GM19193 (cell line): ENCODE measurements around the gene SUCLG2.

Experiments
- POLR2A ChIP-seq: IDR thresholded peaks from 4 replicates; pipeline ENCODE4 v1.6.1; 2011; ENCODE audit not compliant: insufficient read depth, insufficient read length; ENCODE audit errors: extremely low read depth

The SUCLG2 gene

GRCh38 chr3:67654099-67654843 lies at the start of gene SUCLG2:
TSS of gene SUCLG2 (minus strand) at chr3:67654612. CDS start at chr3:67654586, 26 bp downstream.
- TF ChIP-seq POLR2A: peak; percentile 91

- TF ChIP-seq POLR2A: no peak
These were observed 46.2 kb upstream of the SUCLG2 start for GRCh38 chr3:67700596-67700995.

GRCh38 chr3:67699882-67700281 lies 45.5 kb upstream of the SUCLG2 start:
- TF ChIP-seq POLR2A: no peak

GRCh38 chr3:67692621-67693020 lies 38.2 kb upstream of the SUCLG2 start:
- TF ChIP-seq POLR2A: no peak

DNA sequence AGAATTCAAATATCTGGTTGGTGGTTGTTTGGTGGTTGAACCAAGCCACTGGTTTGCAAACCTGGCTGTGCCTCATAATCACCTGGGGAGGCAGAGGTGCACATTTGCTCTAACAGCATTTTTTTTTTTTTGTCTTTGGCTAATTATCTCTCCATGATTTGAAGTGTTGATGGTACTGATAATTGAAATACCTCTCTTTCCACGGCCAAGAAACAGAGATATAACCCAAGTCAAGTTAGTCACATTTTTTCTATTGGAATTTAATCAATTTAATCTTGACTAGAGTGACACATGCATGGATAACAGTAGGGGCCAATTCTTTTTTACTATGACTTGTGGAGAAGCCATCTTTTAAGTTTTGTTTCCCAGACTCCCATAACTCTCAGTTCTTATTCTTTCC lies 37.5 kb upstream of the SUCLG2 start:
- no peak for TF ChIP-seq POLR2A

DNA sequence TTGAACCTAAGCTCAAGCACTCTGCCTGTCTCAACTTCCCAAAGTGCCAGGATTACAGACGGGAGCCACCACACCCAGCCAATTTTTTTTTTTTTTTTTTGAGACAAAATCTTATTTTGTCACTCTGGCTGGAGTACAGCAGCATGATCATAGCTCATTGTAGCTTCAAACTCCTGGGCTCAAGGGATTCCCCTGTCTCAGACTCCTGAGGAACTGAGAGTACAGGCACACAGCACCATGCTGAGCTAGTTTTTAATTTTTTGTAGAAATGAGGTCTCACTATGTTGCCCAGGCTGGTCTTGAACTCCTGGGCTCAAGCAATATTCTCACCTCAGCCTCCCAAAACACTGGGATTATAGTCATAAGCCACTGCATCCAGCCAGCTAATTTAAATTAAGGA lies 36.8 kb upstream of the SUCLG2 start:
- no peak for TF ChIP-seq POLR2A

DNA sequence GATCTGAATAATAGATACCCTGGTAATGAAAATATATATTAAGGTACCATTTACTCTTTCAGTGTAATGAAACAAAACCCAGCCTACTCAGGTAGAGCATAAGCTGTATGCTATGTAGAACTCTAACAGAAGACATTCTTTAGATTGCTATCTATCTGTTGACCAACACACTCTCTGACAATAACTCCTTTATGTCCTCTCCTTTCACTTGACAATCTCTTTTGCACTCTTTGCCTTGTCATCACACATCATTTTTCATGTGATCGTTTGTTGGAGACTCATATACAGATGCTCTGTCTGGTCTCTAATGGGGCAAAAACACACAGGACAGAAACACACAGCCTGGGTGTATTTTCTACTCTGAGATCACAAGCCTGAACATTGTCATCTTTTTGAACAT lies 35.4 kb upstream of the SUCLG2 start:
- no peak for TF ChIP-seq POLR2A

GRCh38 chr3:67688231-67688630 lies 33.8 kb upstream of the SUCLG2 start:
- TF ChIP-seq POLR2A: no peak

- no peak for TF ChIP-seq POLR2A
These were observed 31.7 kb upstream of the SUCLG2 start for GRCh38 chr3:67686069-67686468.

GRCh38 chr3:67685499-67685898 lies 31.1 kb upstream of the SUCLG2 start:
- TF ChIP-seq POLR2A: no peak

GRCh38 chr3:67684211-67684610 lies 29.8 kb upstream of the SUCLG2 start:
- TF ChIP-seq POLR2A: no peak

- no peak for TF ChIP-seq POLR2A
These were observed 29.1 kb upstream of the SUCLG2 start for GRCh38 chr3:67683522-67683921.

DNA sequence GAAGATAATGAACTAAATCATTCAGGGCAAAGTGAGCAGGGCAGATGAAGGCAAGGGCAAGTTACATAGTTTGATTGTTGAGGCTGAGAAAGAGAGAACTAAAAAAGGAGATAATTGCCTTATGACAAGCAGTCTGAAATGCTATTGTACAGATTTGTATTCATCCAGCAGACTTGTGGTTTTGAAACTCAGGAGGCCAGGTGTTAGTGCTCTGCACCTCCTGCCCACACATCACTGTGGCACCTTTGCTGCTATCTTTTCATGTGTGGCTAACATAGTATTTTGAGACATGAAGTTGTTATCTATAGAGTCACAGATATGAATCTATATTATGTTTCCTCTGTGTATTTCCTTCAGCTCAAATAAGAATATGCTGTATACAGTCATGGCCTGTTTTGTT lies 24.3 kb upstream of the SUCLG2 start:
- TF ChIP-seq POLR2A: no peak

DNA sequence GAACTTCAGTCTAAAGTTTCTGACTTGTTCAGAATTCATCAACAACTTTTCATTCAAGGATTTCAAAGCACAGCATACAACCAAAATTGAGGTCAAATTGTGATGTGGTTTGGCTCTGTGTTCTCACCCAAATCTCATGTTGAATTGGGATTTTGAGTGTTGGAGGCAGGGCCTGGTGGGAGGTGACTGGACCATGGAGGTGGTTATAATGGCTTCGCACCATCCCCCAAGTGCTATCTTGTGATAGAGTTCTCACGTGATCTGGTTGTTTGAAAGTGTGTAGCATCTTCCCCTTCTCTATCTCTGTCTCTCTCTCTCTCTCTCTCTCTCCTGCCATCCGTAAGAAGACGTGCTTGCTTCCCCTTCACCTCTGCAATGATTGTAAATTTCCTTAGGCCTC lies 19.6 kb upstream of the SUCLG2 start:
- no peak for TF ChIP-seq POLR2A

DNA sequence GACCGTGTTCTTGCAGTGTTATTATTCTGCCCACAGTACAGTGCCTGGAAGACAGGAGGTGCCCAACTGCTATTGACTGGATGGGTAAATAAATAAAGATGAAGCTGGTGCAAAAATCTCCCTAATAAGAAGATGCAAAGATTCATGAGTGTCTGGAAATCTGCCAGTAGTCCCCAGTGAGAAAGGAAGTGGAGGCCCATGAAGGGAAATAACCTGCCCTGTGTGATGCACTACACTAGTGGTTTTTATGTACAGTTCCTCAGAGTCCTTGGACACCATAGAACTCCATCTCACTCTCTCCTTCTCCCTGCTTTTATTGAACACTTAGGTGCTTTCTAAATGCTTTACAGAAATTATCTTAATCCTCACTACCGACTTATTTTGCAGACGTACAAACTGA lies 8.3 kb upstream of the SUCLG2 start:
- no peak for TF ChIP-seq POLR2A

GRCh38 chr3:67661089-67661488 lies 6.7 kb upstream of the SUCLG2 start:
- no peak for TF ChIP-seq POLR2A

- no peak for TF ChIP-seq POLR2A
These were observed 2.8 kb upstream of the SUCLG2 start for GRCh38 chr3:67657192-67657591.
